Kidney epithelial cell (primary cell): Measurements from ENCODE around the gene INPP5J. TPM values are rescaled to one million over a fixed set of nuclear protein-coding genes. Genes with fewer than 3 reads are reported as not detected.
A peak's percentile ranks its signal among the peaks of the same experiment; 100 is the strongest.
"Not testable (repeated sequence)": the region's sequence is repeated elsewhere in the genome, so short reads cannot be mapped to it uniquely, and the experiment has no call there.

Experiments used
- DNase-seq: peaks from one replicate; pipeline ENCODE4 v3.0.0-alpha.2; 2010; ENCODE audit warnings: low read depth
- H3K27me3 ChIP-seq: 2 replicates; pipeline ENCODE4 v1.6.0; 2011; ENCODE audit warnings: low read length; ENCODE audit not compliant: control insufficient read depth, insufficient read depth
- H3K36me3 ChIP-seq: 2 replicates; pipeline ENCODE4 v1.5.1; 2011; ENCODE audit warnings: low read length; ENCODE audit not compliant: control insufficient read depth, insufficient read depth
- H3K4me3 ChIP-seq: 2 replicates; pipeline ENCODE4 v1.5.1; 2011; ENCODE audit warnings: low read depth, mild to moderate bottlenecking, control low read depth, low read length
- total RNA-seq: library from RNA; depleted of rRNA; stranded (reverse); fragments of >200 nt; gene quantifications from 2 replicates; pipeline ENCODE4 v1.2.3, GENCODE V29; 2015
- TF ChIP-seq, protein P1 (sequence below): IDR thresholded peaks from 2 replicates; pipeline ENCODE4 v1.5.1; 2011; ENCODE audit warnings: mild to moderate bottlenecking, moderate library complexity, low read length, control low read depth, inconsistent platforms; ENCODE audit not compliant: insufficient read depth, poor library complexity, severe bottlenecking

INPP5J gene
- total RNA-seq, 1 donor from 2014 or later = 5.6 TPM

DNA sequence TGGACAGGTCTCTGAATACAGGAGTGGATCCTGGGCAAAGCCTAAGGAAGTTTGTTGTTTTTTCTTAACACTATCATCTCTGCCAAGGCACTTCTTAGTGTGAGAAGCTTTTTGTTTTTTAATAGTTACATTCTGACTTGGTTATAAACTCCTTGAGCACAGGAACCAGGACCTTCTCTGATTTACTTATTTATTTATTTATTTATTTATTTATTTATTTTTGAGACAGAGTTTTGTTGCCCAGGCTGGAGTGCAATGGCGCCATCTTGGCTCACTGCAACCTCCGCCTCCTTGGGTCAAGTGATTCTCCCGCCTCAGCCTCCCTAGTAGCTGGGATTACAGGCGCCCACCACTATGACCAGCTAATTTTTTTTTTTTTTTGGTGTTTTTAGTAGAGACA, 48.2 kb downstream of the INPP5J start:
- no peaks in the 10 kb centered on the region for H3K36me3 ChIP-seq
- no peaks in the 10 kb centered on the region for H3K27me3 ChIP-seq
- H3K4me3 ChIP-seq = no peak overlapping the region
- DNase-seq = no peak
- TF ChIP-seq, protein P1, sequence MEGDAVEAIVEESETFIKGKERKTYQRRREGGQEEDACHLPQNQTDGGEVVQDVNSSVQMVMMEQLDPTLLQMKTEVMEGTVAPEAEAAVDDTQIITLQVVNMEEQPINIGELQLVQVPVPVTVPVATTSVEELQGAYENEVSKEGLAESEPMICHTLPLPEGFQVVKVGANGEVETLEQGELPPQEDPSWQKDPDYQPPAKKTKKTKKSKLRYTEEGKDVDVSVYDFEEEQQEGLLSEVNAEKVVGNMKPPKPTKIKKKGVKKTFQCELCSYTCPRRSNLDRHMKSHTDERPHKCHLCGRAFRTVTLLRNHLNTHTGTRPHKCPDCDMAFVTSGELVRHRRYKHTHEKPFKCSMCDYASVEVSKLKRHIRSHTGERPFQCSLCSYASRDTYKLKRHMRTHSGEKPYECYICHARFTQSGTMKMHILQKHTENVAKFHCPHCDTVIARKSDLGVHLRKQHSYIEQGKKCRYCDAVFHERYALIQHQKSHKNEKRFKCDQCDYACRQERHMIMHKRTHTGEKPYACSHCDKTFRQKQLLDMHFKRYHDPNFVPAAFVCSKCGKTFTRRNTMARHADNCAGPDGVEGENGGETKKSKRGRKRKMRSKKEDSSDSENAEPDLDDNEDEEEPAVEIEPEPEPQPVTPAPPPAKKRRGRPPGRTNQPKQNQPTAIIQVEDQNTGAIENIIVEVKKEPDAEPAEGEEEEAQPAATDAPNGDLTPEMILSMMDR = no peak

DNA sequence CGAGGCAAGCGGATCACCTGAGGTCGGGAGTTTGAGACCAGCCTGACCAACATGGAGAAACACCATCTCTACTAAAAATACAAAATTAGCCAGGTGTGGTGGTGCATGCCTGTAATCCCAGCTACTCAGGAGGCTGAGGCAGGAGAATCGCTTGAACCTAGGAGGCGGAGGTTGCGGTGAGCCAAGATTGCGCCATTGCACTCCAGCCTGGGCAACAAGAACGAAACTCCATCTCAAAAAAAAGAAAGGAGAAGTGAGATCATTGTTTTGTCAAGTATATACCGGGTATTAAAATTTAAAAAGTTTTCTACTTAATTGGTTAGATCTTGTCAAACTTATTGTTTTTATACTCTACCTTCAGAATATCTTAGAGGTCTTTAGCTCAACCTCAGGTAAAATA, 49.0 kb downstream of the INPP5J start:
- H3K36me3 ChIP-seq, DNase-seq, H3K4me3 ChIP-seq, H3K27me3 ChIP-seq: not testable (repeated sequence)

DNA sequence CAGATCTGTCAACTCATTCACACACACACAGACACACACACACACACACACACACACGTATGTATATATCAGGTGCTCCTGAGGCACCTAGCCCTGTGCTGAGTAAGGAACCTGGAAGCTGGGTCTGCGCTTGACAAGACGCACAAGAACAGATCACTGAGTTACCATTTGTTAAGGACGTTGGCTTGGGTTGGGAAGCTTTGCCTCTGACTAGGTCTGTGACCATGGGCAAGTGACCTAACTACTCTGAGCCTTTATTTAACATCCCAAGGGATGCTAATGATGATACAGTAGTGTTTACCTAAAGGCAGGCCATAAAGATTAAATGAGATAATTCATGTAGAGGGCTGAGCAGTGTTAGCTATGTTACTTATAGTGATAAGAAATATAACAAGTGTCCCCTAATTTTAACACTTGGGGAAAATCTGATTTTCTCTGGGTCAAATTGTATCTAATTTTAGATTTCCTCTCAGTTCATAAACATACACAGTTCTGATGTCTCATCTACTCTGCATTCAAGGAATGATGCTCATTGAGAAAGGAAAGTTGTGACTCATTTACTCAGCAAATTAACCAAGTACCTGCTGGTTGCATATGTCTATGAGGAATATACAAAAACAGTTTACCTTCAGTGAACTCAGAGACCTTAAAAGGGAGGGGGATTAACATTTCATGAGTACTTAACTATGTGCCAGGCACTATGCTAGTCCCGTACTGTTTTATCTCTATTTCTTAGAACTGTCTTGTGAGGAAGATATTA, 50.8 kb downstream of the INPP5J start:
- Histone ChIP-seq H3K36me3 (no peaks in the 10 kb centered on the region), H3K4me3 (no peak overlapping the region), H3K27me3 (no peaks in the 10 kb centered on the region)
- DNase-seq = peak; percentile 73
- TF ChIP-seq, protein P1 = no peak

DNA sequence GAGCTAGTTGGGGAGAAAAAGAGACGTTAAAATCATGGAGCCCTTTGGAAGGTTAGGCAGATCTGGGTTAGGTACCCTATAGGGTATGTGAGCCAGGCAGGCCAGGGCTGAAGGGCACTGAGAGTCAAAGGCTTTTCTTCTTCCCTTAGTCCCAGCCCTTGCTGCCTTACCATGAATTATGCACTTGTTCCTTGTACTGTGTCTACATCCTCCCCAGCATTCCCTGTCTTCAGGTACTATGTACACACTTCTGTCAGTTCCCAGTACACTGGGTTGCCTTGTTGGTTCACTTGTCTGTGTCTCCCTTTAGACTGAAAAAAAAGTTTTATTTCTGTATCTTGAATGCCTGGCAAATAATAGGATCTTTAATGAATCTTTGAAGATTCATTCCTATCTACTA, 54.2 kb downstream of the INPP5J start:
- Histone ChIP-seq H3K4me3 (no peak overlapping the region), H3K27me3 (no peaks in the 10 kb centered on the region), H3K36me3 (peaks cover 2% of the 10 kb centered on the region)
- TF ChIP-seq, protein P1 = no peak
- no peak for DNase-seq

DNA sequence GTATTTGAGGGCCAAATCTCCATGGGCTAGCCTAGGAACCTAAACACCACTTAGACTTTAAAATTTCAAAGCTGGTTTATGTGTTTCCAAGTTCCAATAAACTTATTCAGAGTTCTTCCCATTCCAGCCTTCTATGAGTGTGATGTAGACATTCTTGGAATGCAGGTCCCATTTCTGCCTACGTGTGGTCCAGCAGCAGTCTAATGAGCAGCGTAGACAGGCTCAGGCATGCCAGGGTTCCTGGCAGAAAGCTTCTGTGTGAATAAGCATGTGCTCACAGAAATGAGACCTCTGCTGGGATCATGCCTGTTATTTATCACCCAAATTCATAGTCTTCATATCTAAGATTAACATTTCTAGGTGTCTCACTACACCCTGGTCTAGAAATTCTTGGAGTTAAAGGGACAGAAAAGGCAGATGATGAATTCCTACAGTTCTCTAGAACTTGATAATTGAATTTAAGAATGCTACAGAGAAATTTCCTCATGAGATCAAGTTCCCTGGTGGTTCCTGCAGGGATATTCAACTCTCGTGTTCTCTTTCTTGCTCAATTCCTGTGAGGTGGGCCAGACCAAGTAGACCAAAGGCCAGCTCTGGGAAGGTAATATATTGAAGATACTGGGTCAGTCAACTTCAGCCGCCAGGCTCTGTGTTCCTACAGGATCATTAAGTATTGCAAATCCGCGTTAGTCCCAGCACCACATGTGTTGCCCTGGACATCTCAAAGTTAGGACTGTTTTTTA, 54.8 kb downstream of the INPP5J start:
- no peaks in the 10 kb centered on the region for H3K27me3 ChIP-seq
- H3K36me3 ChIP-seq = peaks cover 2% of the 10 kb centered on the region
- H3K4me3 ChIP-seq = no peak overlapping the region
- TF ChIP-seq, protein P1 = no peak
- peak; percentile 67 for DNase-seq

DNA sequence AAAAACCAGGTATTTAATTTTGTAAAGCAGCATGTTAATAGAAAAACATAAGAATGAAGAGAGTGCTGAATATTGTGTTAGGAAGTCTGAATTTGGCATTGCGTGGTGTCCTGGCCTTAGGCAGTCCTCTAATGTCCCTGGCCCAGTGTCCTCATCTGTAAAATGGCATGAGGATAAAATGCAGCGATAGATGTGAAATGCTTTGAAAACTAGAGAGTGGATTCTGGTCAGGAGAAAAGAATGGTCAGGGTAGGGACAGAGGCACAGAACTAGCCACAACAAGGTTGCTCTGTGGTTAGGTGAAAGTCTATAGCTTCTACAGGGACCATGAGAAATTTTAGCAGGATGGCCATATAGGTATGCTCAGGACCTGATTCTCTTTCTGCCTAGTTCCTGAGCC, 56.1 kb downstream of the INPP5J start:
- TF ChIP-seq, protein P1 = no peak
- no peak for DNase-seq
- Histone ChIP-seq H3K27me3 (no peaks in the 10 kb centered on the region), H3K36me3 (peaks cover 2% of the 10 kb centered on the region), H3K4me3 (no peak overlapping the region)
